Kidney (tissue), 14 donors: ENCODE data around the gene SC5D. TPM values are rescaled to one million over a fixed set of nuclear protein-coding genes. Genes with fewer than 3 reads are reported as not detected.

ENCODE experiments used
- DNase-seq, 5 donors: peaks; one replicate each; pipeline ENCODE4 v3.0.0-alpha.2; 2013 to 2020
- FAIRE-seq: peaks from 2 replicates; lab custom pipeline; 2012; peaks lifted over from hg19 to GRCh38; lab: Jason Lieb, UNC
- H3K27ac ChIP-seq, 2 donors: one replicate each; pipeline ENCODE4 v1.7.0; 2013; ENCODE audit warnings: low read depth in 2 of 2, low read length in 2 of 2, inconsistent platforms in 1 of 2
- H3K27me3 ChIP-seq: one replicate; pipeline ENCODE4 v1.7.1; 2013; ENCODE audit warnings: low read length, inconsistent platforms; ENCODE audit not compliant: control insufficient read depth, insufficient read depth
- H3K36me3 ChIP-seq, 3 donors: one replicate each; pipeline versions ENCODE4 v1.7.0 to v1.7.1; 2013; ENCODE audit warnings: low read length in 3 of 3, control low read depth in 1 of 3, inconsistent platforms in 1 of 3; ENCODE audit not compliant: insufficient read depth in 3 of 3, control insufficient read depth in 2 of 3
- H3K4me1 ChIP-seq, 3 donors: one replicate each; pipeline versions ENCODE4 v1.7.0 to v1.7.1; 2013; ENCODE audit warnings: low read length in 3 of 3, inconsistent platforms in 1 of 3, low read depth in 1 of 3; ENCODE audit not compliant: control insufficient read depth in 2 of 3, insufficient read depth in 2 of 3
- H3K4me3 ChIP-seq, 3 donors: one replicate each; pipeline versions ENCODE4 v1.7.0 to v1.8.1; 2013; ENCODE audit warnings: low read length in 3 of 3, control low read depth in 1 of 3, inconsistent platforms in 1 of 3
- H3K9ac ChIP-seq, 3 donors: one replicate each; pipeline versions ENCODE4 v1.7.0 to v1.7.1; 2013; ENCODE audit warnings: low read length in 3 of 3, control low read depth in 1 of 3, inconsistent platforms in 1 of 3
- H3K9me3 ChIP-seq, 3 donors: one replicate each; pipeline versions ENCODE4 v1.7.0 to v1.7.1; 2013; ENCODE audit warnings: low read length in 3 of 3, control low read depth in 1 of 3, inconsistent platforms in 1 of 3; ENCODE audit not compliant: control insufficient read depth in 2 of 3, insufficient read depth in 1 of 3
- intact Hi-C: fragments of 100-400 bp; cut with DNase I; formaldehyde crosslinking; loops from one replicate; pipeline ENCODE4 v1.11.1; 2022
- polyA plus RNA-seq: library from polyadenylated mRNA; stranded (reverse); fragments of 350-450 nt; fragmentation: Illumina TruSeq; extraction: RNeasy Lipid Tissue Mini Kit (QIAGEN cat#74804); gene quantifications from one replicate; pipeline ENCODE4 v1.2.3, GENCODE V29; 2014; ENCODE audit warnings: low read depth, low replicate concordance; ENCODE audit not compliant: insufficient read depth
- total RNA-seq: library from RNA; stranded (reverse); fragmentation: NEBNext Ultra II Directional; extraction: Animal tissue kit (Norgen Biotek cat#: 25700); gene quantifications from one replicate; pipeline ENCODE4 v1.2.1, GENCODE V29; 2021
- TF ChIP-seq, protein P1 (sequence below): IDR thresholded peaks from 3 replicates; pipeline ENCODE4 v1.5.1; 2012; ENCODE audit warnings: mild to moderate bottlenecking, moderate library complexity, borderline replicate concordance; ENCODE audit not compliant: insufficient read depth; ENCODE audit errors: extremely low read depth
- donor health status: control.
- donor health status: control.
- donor health status: control.
- donor health status: control.
- donor health status: control.
- donor health status: DM: yes; HTN: yes; CAD: no.
- donor health status: Normal renal cell carcinoma (clear cell type).

SC5D gene
- total and polyA plus RNA-seq, 2 donors from 2014 or later = 26.6 to 43.3 TPM

GRCh38 chr11:121340032-121340580, 47.5 kb downstream of the SC5D start:
- DNase-seq (no peak), FAIRE-seq (no peak)
- Histone ChIP-seq H3K4me1 (peaks cover 0 to 4% (median 3%) of the 10 kb centered on the region in 3 donors), H3K9ac (no peak overlapping the region), H3K27ac (no peak overlapping the region), H3K36me3 (no peaks in the 10 kb centered on the region), H3K9me3 (no peaks in the 10 kb centered on the region), H3K27me3 (no peaks in the 10 kb centered on the region), H3K4me3 (no peak overlapping the region)
- TF ChIP-seq, protein P1, sequence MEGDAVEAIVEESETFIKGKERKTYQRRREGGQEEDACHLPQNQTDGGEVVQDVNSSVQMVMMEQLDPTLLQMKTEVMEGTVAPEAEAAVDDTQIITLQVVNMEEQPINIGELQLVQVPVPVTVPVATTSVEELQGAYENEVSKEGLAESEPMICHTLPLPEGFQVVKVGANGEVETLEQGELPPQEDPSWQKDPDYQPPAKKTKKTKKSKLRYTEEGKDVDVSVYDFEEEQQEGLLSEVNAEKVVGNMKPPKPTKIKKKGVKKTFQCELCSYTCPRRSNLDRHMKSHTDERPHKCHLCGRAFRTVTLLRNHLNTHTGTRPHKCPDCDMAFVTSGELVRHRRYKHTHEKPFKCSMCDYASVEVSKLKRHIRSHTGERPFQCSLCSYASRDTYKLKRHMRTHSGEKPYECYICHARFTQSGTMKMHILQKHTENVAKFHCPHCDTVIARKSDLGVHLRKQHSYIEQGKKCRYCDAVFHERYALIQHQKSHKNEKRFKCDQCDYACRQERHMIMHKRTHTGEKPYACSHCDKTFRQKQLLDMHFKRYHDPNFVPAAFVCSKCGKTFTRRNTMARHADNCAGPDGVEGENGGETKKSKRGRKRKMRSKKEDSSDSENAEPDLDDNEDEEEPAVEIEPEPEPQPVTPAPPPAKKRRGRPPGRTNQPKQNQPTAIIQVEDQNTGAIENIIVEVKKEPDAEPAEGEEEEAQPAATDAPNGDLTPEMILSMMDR = no peak
- intact Hi-C loops = no loop called here

DNA sequence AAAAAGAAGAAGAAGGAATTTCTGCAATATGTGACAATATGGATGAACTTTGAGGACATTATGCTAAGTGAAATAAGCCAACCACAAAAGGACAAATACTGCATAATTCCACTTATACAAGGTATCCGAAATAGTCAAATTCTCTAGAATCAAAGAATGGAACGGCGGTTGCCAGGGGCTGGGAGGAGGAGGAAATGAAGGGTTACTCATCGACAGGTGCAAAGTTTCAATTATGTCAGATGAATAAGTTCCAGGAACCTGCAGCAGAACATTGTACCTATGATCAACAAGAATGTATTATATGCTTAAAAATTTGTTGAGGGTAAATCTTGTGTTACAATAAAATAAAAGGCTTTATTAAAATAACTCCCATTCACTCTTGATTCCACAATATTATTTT, 49.0 kb downstream of the SC5D start:
- H3K4me3 ChIP-seq = no peak overlapping the region
- H3K27me3 ChIP-seq = no peaks in the 10 kb centered on the region
- TF ChIP-seq, protein P1 = no peak
- H3K36me3 ChIP-seq = no peaks in the 10 kb centered on the region
- H3K9ac ChIP-seq = no peak overlapping the region
- no peak for FAIRE-seq
- no peak for DNase-seq
- intact Hi-C loops = no loop called here
- H3K9me3 ChIP-seq = no peaks in the 10 kb centered on the region
- no peak overlapping the region for H3K27ac ChIP-seq
- H3K4me1 ChIP-seq = peaks cover 0 to 4% (median 3%) of the 10 kb centered on the region in 3 donors

DNA sequence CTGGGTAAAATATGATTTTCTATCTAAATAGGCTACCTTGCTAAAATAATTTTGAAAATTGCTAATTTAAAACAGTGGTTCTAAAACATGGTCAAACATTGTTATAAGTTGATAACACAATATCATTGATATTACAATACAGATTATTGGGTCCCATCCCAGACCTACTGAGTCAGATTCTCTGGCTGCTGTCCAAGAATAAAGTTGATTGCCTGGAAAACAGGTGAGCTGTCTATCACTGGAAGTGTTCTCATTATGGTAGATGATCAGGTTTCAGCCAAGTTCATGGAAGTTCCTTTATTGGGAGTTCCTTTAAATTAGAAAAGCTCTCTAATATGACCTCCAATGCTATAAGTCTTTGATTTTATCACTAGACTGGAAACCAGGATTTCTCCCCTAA, 52.3 kb downstream of the SC5D start:
- TF ChIP-seq, protein P1 = no peak
- intact Hi-C loops = no loop called here
- H3K9ac ChIP-seq = no peak overlapping the region
- FAIRE-seq (no peak), DNase-seq (no peak)
- no peaks in the 10 kb centered on the region for H3K9me3 ChIP-seq
- H3K27me3 ChIP-seq = no peaks in the 10 kb centered on the region
- H3K27ac ChIP-seq = no peak overlapping the region
- no peaks in the 10 kb centered on the region for H3K4me1 ChIP-seq
- H3K36me3 ChIP-seq = no peaks in the 10 kb centered on the region
- no peak overlapping the region for H3K4me3 ChIP-seq

GRCh38 chr11:121347094-121347493, 54.5 kb downstream of the SC5D start:
- TF ChIP-seq, protein P1 = no peak
- no peak overlapping the region for H3K9ac ChIP-seq
- H3K27me3 ChIP-seq = no peaks in the 10 kb centered on the region
- intact Hi-C loops = no loop called here
- DNase-seq (no peak), FAIRE-seq (no peak)
- H3K4me1 ChIP-seq = peaks cover 0 to 7% (median 2%) of the 10 kb centered on the region in 3 donors
- H3K36me3 ChIP-seq = no peaks in the 10 kb centered on the region
- H3K4me3 ChIP-seq = no peak overlapping the region
- H3K9me3 ChIP-seq = no peaks in the 10 kb centered on the region
- H3K27ac ChIP-seq = no peak overlapping the region
